Amygdala (tissue), 56 donors: Measurements from ENCODE around the gene NR5A1.
A peak's percentile ranks its signal among the peaks of the same experiment; 100 is the strongest.

Experiments used
- DNase-seq, 56 donors: peaks; one replicate each; lab custom pipeline; 2025; lab: John Stamatoyannopoulos, UW

NR5A1 gene

DNA sequence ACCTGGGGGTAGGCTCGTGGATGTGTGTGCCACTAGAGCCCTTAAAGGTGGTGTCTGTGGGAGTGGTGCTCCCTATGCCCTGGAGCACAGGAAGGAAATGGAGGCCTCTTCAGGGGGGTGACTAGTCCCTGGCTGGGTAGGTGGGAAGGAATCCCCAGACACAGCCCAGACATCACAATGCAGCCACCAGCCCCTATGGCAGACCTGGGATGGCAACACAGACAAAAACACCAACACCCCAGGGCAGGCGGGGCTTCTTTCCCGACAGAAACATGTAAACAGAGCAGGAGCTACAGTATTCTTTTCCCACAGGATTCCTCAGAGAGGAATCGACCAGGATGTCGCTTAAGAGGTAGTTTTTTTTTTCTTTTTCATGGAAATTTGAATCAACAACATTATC, 10.4 kb upstream of the NR5A1 start:
- DNase-seq: no peak

DNA sequence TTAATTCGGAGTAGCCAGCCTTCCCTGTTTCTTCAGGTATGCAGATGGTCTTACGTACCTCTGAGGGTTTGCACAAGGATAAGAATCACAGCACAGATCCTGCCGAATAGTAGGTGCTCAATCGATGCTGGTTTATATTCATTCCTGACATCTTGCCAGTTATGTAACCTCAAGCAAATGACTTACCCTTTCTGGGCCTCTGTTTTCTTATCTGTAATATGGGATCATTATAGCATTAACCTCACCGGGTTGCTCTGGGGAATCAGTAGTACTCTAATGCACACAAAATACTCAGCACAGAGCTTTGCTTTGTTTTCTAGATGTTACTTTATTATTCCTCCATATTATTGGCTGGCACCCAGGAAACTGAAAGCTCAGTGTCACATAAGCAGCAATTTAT, 7.7 kb upstream of the NR5A1 start:
- no peak for DNase-seq

DNA sequence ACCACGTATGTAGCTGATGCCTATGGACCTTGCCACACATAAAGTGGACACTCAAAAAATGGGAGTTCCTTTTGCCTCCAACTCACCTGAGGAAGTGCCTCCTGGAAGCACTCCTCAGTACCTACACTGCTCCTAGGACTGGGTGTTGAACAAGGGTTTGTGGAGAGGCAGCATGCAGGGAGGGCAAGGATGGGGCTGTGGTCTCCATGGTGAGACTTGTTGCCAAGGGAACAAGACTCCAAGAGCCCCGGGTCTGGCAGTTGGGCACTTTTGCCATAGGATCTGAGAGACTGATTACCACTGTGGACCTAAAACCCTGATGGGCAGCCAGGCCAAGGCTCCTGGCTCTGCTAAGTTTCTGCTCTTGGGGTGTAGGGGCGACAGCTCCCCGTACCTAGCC, 6.9 kb upstream of the NR5A1 start:
- no peak for DNase-seq

DNA sequence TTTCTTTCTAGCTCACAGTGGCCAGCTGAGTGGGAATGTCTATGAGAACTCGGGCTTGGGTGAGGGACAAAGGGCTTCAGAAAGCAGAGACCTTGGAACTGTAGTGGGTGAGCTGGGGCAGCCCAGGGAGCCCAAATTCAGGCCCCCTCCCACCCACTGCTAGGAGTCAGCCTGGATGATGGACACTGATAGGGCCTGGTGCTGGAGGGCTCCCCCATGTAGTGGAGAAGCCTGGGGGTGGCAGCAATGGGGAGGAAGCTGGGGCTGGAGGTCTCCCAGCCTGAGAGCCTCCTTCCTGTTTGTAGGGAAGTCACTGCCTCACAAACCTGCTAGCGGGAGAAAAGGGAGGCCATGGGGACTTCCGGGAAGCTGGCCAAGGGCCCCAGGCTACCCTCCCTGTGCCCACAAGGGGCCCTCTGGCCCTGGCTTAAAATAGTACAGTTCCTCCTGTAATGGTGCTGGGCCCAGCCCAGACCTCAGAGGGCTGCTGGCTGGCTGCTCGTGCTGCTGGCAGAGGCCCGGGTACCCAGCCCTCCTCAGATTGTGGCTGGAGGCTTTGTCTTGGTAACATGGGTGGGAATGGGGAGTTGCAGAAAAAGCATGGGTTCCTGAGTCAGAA, 6.3 kb upstream of the NR5A1 start:
- peak in 8 of 56 donors; percentile 10 to 37 (median 24) for DNase-seq

DNA sequence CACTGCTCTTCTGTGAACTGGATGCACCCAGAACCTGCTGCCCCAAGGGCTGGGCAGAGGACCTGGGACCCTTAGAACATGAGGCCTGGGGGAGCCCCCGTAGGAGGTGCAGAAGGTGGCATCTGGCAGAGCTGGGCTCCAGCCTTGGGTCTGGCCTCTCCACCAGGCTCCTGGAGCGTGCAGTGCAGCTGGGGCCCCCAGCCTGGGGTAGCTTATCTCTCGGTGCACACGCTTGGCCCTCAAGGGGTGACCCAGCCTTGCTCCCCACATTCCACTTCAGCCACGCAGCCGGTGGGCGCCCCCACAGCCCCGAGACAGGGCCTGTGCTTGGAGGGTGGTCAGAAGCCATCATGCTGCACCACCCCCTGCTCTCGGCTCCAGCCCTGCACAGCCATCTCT, 5.6 kb upstream of the NR5A1 start:
- no peak for DNase-seq

DNA sequence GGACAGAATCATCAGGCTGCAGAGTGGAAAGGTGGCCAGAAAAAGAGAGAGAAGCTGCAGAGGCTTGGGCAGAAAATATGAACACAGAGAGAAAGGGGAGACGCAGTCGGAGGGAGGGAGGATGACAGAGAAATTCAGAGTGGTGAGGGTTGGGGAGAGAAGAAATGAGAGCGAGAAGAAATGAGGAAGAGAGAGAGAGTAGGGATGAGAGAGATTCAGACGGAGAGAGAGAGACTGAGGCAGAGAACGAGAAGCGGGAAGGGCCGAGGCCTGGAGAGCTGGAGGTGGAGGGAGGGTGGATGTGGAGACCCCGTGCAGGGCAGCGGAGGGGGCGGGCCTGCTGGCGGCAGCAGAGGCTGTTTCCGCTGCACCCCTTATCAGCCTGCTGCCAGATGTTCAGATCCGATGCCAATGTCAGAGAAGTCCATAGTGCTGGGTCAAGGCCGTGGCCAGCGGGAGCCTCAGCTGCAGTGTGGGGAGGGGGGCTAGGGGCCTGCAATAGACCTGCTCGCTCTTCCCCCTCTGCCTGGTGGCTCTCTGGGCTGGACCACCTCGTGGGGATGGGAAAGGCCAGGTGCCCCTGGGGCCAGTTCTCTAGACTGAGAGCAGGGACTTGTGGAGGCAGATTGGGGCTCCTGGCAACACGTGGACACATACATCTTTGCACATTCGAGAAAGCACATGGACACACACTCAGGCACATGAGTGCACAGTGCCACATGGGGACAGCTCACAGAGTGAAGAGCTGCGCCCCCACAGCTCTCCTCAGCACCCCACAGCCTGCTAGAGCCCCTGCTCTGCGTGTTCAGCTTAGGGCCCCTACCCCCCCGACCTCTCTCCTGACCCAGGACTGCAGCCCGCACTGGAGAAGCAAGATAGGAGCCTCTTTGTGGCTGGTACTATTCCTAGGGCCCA, 4.9 kb upstream of the NR5A1 start:
- no peak for DNase-seq

DNA sequence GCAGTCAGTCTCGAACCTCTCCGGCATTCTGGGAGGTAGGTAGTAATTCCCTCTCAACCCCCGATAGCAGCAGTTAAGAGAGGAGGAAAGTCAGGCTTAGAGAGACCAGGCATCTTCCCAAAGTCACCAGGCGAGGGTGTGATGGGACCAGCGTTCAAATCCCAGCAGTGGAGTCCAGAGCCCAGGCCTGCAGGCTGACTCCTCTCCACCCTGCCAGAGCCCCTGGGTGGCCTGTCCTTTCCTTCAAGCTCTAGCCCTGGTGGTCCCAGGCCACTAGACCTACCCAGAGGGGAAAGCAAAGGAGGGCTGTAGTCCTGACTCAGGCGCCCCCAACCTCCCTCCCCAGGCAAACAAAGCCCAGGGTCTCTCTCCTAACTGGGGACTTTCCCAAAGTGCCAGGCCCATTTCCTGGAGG, 4.2 kb upstream of the NR5A1 start:
- DNase-seq: no peak

DNA sequence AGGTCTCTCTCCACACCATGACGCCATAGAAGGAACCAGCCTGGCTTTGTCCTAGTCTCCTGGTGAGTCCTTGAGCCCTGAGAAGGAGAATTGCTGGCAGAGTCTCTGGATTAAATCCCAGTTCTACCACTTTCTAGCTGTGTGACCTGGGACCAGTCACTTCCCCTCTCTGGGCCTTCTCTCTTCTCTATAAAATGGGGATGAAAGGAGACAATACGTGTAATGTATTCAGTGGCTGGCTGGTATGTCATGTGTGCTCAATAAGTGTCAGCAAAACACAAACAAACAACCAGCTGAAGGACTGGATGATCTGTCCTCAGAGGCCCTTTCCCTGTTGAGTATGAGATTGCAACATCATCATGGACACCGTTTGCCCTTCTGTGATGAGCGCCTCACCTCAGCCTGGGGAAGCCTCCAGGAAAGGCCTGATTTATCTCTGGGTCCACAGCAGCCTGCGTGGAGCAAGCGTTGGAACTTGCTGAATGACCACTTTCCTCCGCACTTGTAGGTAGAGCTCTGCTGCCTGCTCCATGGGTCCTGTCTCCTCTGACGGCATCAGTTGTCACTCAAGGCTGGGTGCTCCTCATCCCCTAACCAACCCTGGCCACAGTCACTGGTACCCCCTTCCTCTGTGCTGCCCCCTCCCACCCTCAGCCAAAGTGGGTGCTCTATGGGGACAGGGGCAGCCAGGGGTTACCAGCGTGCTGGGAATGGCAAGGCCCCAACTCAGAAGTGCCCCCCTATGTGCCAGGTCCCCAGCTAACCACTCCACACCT, 3.6 kb upstream of the NR5A1 start:
- DNase-seq: no peak

DNA sequence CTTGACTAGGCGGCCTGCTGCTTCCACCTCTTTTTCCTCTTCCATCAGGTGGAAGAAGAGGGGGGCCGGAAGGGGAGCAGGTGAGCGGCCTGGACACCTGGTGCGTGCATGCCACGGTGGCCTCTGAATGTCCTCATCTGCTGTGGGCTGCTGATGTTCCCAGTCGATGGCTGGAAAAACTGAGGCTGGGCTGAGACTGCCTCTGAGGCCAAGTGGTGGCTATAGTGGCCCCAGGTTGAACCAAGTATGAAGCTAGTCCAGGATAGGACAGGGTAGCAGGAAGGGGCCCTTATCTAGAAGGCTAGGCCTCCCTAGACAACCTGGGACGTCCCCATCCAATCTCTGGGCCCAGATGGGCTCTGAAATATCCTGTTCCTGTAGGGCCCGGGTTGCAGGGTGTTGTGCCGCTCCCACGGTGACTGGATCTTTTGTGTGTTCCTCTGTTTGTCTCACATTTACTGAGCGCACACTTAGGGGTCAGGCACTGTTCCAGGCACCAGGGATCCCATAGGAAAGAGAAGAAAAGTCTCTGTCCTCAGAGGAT, 753 bp upstream of the NR5A1 start:
- no peak for DNase-seq

DNA sequence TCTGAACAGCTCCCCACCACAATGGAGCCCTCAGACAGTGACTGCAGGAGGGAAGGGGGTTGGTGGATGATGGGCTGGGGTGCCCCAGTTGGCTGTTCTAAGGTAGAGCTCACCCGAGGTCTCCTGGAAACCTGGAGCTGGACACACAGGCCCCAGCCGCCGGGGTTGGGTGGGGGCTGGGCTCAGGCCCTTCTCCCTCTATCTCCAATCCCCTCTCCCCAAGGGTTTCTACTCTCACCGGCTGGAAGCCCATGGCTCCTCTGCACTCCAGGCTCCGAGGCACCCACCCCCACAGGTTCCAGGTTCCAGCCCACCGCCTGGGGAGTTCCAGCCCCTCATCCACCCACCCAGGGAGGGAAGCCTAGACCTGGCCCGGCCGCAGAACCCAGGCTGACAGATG, 766 bp downstream of the NR5A1 start:
- DNase-seq: no peak

DNA sequence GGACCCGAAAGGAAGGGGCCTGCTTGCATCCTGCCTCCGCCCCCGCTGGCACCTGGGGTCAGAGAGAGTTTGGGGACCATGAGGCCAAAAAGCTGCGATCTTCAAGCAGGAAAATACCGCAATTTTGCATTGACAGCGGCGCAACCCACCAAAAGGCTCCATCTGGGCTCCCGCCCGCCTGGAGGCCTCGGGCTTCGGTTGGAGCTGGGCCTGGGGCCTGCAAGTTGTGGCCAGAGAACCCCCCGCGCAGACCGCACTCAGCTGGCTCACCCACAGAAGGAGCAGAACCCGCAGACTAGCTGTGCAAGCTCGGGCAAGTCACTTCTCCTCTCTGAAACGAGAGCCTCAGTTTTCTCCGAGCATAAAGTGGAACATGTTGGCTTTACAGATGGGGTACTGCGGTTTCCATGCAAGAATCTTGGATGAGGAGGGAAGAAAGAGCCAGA, 1.3 kb downstream of the NR5A1 start:
- DNase-seq: no peak

DNA sequence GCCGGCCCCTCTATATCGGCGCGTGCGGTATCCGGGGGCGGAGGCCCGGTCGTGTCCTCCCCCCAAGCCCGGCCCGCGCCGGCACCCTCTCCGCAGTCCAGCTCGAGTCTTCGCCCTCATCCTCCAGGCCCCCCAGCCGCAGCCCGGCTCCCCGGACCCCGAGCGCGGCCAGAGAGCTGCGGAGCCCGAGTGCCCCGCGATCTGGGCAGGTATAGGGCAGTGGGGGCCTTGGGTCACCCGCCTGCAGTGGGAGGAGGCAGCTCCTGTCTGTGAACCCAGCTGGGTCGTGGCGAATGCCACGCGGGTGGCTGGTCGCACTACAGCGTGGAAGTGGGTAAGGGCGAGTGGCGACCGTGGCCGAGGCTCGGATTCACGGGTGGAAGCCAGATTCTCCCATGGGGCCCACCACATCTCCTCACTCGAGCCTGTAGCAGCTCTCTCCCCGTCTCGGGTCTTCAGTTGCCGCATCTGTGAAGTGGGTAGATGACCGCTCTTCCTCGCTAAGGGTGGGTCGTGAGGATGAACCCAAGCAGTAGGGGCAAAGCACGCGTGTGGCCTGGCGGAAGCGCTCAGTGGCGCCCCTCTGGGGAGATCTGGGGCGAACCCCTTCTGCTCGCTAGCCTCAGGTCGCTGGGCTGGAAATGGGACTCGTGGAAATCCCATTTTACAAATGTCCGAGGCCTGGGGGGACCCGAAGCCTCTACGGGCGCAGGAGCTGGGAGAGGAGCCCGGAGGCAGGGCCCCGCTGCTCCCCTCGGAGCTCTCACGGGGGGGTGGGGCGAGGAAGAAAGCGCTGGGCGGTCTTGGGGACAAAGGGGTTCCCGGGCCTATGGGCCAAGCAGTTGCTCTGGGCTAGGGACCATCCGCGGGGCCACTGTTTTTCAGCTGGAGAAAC, 1.9 kb downstream of the NR5A1 start:
- DNase-seq: no peak

DNA sequence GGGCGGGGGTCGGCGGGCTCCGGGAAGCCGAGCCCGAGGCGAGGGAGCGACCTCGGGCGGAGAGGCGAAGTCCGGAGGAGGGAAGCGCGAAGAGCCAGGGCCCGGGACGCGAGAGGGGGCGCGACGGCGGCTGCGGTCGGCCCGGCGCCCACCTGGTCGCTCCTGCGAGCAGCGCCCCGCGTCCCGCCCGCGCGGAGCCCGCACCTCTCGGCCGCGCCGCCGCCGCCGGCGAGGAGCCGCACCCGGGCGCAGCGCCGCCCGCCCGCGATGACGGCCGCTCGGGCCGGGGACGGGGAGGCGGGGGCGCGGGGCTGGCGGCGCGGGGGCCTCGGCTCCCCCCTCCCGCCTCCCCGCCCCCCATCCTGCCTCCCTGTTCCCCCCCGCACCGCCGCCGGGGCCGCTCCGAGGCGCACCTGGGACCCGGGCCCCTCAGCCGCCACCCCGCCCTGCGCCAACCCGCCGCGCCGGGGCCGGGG, 2.6 kb downstream of the NR5A1 start:
- DNase-seq: no peak

DNA sequence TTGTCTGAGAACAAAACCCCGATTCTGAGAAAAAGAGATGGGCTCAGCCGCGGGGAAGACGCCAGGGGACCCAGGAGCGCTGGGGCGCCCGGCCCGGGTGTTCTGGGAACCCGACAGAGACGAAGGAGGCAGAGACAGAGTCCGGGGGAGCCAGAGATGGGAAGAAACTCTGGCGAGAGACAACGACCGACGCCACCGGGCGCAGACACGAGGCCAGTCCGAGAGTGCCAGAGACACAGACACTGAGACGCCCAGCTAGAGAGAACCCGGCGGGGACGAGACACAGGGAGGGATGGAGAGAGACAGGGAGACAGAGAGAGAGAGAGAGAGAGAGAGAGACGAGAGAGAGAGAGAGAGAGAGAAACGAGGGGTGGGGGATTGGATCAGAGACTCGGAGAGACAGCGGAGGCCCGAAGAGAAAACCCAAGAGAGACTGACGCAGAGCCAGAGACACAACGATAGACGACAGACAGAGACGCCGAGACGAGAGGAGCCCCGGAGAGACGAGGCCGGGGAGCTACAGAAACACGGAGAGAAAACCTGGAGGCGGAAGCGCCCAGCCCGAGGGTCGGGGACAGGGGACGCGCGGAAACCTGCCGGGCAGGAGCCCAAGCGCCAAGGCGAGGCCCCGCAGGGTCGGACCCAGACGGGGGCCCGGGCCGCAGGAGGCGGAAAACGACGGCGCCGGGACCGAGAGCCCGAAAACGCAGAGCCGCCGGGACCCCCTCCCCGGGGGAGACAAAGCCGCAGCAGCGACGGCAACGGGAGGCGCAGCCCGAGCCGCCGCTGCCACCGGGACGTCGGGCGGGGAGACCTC, 3.3 kb downstream of the NR5A1 start:
- no peak for DNase-seq

DNA sequence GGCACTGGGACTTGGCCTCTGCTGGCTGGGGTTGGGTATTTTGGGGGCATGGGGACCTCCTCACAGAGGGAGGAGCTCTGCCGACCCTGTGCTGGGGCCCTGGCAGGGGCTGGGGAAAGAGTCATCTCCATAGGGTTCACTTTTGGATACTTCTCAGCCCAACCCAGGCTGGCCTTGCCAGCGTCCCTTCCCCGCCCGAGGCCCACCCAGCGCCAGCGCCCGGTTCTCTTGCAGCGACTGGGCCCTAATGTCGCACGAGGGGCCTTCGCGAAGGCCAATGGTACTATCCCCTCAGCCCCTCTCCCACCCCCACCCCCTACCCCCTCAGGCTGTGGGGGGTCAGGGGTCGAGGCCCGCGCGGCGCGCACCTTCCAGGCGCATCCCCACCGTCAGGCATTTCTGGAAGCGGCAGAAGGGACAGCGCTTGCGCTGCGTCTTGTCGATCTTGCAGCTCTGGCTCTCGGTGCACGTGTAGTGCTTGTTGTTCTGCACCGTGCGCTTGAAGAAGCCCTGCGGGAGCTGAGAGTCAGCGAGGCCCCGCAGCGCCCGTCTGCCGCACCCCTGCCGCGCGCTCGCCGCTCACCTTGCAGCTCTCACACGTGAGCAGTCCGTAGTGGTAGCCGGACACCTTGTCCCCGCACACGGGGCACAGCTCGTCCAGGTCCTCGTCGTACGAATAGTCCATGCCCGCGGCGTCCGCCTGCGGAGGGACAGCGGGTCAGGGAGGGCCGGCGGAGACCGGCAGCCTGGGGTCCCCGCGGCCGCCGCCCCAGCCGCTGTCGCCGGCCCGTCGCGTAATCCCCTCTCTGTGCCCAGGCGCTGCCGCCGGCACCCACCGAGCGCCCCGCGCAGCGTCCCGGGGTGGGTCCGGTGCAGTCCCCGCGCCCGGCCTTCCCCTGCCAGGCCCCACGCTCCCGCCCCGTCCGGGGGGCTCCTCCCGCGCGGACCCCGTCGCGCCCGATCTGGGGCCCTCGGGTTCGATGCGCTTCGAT, 4.2 kb downstream of the NR5A1 start:
- DNase-seq: no peak

DNA sequence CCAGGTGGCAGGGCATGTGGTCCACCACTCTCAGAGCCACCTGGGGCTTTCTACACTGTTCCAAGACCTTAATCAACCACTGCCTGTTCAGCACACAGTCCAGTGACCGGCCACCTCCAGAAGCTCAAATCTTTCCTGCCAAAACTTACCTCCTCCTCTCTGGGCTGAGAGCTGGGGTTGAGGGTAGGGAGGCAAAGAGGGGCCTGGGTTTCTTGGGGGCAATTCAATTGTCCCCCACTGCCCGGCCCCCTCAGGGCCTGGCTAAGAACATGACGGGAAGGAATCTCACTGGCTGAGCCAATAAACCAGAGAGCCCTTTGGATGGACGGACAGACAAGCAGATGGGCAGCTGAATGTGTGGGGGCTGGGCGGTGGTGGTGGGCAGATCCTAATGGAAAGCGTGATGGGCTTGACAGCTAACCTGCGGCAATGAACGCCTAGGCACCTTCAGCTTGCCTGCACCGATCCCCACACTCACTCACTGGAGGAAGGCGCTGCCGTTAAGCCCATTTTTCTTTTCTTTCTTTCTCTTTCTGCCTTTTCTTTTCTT, 5.4 kb downstream of the NR5A1 start:
- DNase-seq: no peak
